ENCODE results near the gene LCORL. TPM values are rescaled to one million over a fixed set of nuclear protein-coding genes. Genes with fewer than 3 reads are reported as not detected.
A peak's percentile ranks its signal among the peaks of the same experiment; 100 is the strongest.

Gene LCORL
- total and polyA plus RNA-seq, 5 donors: 1.6 to 8.1 (median 7.3) TPM

DNA sequence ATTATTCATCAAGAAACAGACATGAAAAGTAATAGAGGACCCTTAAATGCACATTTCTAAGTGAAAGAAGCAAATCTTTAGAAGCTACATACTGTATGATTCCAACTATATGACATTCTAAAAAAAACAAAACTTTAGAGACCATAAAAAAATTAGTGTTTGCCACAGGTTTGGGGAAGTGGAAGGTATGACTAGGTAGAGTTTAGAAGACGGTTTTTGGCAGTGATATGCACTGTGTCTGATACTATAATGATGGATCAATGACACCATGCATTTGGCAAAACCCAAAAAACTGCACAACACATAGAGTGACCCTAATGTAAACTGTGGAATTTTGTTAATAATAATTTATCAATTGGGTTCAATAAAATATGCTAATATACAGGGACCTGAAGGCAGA is 54.5 kb downstream of the LCORL start:
- H3K27me3 ChIP-seq (ENCODE audit: control insufficient read depth, insufficient read depth): no peaks in the 10 kb centered on the region
- intact Hi-C loops (cut with DNase I): no loop called here
- no peak for ATAC-seq
- H3K4me1 ChIP-seq (ENCODE audit: control insufficient read depth, insufficient read depth, low read length): no peaks in the 10 kb centered on the region
- no peak overlapping the region for H3K4me3 ChIP-seq (ENCODE audit: low read length)
- WGBS: 96% methylated on average over 1 of the region's 1 CpG
- no peak for DNase-seq
- H3K27ac ChIP-seq (ENCODE audit: low read length): no peak overlapping the region
- no peaks in the 10 kb centered on the region for H3K9me3 ChIP-seq (ENCODE audit: control insufficient read depth, low read length)

DNA sequence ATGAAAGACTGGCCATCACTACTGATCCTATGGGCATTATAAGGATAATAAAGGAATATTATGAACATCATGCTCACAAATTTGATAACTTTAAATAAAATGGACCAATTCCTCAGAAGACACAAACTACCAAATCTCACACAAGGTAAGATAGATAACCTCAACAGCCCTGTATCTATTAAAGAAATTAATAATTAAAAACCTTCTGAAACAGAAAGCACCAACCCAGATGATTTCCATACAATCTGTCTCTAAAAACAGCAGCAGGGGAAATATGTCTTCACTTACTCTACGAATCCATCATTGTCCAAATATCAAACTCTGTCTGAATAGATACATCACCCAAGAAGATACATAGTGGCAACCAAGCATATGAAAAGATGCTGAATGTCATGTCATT is 55.2 kb downstream of the LCORL start:
- no peaks in the 10 kb centered on the region for H3K27me3 ChIP-seq (ENCODE audit: control insufficient read depth, insufficient read depth)

DNA sequence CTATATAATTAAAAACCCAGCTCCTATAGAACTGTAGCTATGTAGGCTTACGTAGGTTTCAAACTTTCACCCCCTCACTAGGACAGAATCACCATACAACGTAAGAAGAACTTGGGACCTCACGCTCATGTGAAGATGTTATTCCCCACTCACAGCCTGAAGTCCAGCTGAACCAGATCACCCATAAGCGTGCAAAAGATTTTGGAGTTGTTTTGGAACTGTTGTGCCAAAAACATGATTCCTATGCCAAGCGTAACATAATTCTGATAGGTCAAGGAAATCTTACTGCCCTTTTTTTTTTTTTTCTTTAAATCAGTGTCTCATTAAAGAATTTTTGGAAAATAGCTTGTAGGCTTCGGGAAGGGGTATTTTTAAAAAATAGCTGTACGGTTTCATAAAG is 57.0 kb downstream of the LCORL start:
- no peak overlapping the region for H3K27ac ChIP-seq (ENCODE audit: low read length)
- ATAC-seq (no peak), DNase-seq (peak in 1 of 3 donors; percentile 9)
- no peaks in the 10 kb centered on the region for H3K4me1 ChIP-seq (ENCODE audit: control insufficient read depth, insufficient read depth, low read length)
- intact Hi-C loops (cut with DNase I): no loop called here
- H3K9me3 ChIP-seq (ENCODE audit: control insufficient read depth, low read length): no peaks in the 10 kb centered on the region
- no peaks in the 10 kb centered on the region for H3K27me3 ChIP-seq (ENCODE audit: control insufficient read depth, insufficient read depth)
- WGBS: 68% methylated on average over 7 of the region's 7 CpGs
- H3K4me3 ChIP-seq (ENCODE audit: low read length): no peak overlapping the region

More for the DNA sequence above, 55.2 kb downstream of the LCORL start:
- WGBS: 94% methylated on average over 1 of the region's 1 CpG
- Histone ChIP-seq H3K9me3 (ENCODE audit: control insufficient read depth, low read length) (no peaks in the 10 kb centered on the region), H3K27ac (ENCODE audit: low read length) (no peak overlapping the region), H3K4me3 (ENCODE audit: low read length) (no peak overlapping the region), H3K4me1 (ENCODE audit: control insufficient read depth, insufficient read depth, low read length) (no peaks in the 10 kb centered on the region)
- DNase-seq: no peak
- intact Hi-C loops (cut with DNase I): no loop called here
- ATAC-seq: no peak

DNA sequence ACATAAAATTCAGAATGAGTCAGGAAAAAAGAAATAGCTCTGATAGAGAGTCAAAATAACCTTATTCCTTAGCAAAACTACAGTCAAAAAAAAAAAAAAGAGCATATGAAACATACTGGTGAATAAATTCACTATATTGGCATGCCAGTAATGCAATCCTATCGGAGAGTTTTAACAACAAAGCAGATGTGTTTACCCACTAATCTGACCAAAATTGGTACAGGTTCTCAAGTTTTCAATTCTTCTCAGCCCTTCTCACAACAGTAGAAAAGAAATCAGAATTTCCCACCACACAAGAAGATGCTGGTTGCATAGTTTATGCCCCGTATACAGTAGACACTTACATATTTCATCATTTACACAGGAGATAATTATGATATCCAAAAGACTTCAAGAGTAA is 59.4 kb downstream of the LCORL start:
- ATAC-seq (no peak), DNase-seq (no peak)
- no peak overlapping the region for H3K4me3 ChIP-seq (ENCODE audit: low read length)
- intact Hi-C loops (cut with DNase I): no loop called here
- H3K9me3 ChIP-seq (ENCODE audit: control insufficient read depth, low read length): no peaks in the 10 kb centered on the region
- H3K4me1 ChIP-seq (ENCODE audit: control insufficient read depth, insufficient read depth, low read length): no peaks in the 10 kb centered on the region
- WGBS: 94% methylated on average over 2 of the region's 2 CpGs
- H3K27me3 ChIP-seq (ENCODE audit: control insufficient read depth, insufficient read depth): no peaks in the 10 kb centered on the region
- H3K27ac ChIP-seq (ENCODE audit: low read length): no peak overlapping the region

DNA sequence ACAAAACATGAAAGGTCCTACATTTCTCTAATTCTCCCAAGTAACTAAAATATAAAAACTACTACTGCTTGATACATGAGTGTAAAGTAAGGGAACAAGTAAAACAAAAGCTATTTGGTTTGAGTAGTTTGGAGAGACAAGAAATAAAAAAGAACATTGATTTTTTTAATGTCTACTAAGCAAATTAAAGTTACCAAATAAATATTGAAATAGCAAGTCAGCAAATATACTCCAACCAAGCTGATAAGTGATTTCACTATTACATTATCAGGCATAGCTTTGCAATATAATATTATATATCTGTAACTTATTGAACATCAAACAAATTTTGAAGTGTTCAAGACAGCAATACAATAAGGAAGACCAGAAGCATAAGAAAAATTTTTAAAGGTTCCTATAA is 60.3 kb downstream of the LCORL start:
- H3K27me3 ChIP-seq (ENCODE audit: control insufficient read depth, insufficient read depth): no peaks in the 10 kb centered on the region
- ATAC-seq (no peak), DNase-seq (no peak)
- intact Hi-C loops (cut with DNase I): no loop called here
- no peaks in the 10 kb centered on the region for H3K9me3 ChIP-seq (ENCODE audit: control insufficient read depth, low read length)
- H3K27ac ChIP-seq (ENCODE audit: low read length): no peak overlapping the region
- H3K4me1 ChIP-seq (ENCODE audit: control insufficient read depth, insufficient read depth, low read length): no peaks in the 10 kb centered on the region
- H3K4me3 ChIP-seq (ENCODE audit: low read length): no peak overlapping the region

DNA sequence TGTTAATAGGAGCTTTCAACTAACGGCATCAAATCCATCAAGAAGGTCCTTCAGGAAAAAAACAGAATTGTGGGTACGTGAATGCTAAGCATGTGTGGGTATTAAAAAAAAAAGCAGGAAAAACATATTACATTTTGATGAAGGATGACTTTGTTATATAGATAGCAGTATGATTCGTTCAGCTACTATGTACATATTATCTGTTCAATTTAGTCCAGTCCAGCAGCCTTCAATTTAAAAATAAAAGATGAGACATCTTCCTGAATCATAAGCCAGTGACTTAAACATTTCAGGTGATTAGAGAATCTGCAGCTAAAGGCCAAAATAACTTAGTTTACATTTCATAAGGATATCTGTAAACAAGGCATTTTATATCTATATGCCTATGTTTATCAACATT is 63.4 kb downstream of the LCORL start:
- Histone ChIP-seq H3K27ac (ENCODE audit: low read length) (no peak overlapping the region), H3K27me3 (ENCODE audit: control insufficient read depth, insufficient read depth) (no peaks in the 10 kb centered on the region), H3K4me1 (ENCODE audit: control insufficient read depth, insufficient read depth, low read length) (no peaks in the 10 kb centered on the region), H3K4me3 (ENCODE audit: low read length) (no peak overlapping the region), H3K9me3 (ENCODE audit: control insufficient read depth, low read length) (no peaks in the 10 kb centered on the region)
- intact Hi-C loops (cut with DNase I): no loop called here
- ATAC-seq (no peak), DNase-seq (no peak)
- 90% methylated on average over 3 of the region's 3 CpGs for WGBS

DNA sequence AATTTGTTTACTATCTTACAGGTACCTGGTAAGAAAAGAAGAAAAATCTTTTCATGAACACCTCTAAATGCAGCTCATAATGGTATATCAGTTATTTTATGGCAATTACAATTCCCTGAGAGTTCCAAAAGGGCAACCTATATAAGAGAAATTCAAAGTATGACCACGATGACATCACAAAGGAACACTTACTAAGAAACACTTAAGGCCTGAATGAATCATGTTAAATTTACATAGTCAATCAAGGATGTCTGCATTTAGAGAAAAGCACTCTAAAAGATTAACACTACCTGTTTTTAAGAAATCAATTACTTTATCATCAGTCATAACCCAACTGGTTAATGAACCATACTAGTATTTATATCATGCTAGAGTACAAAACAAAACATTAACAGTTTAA is 63.9 kb downstream of the LCORL start:
- WGBS: 97% methylated on average over 1 of the region's 1 CpG
- Histone ChIP-seq H3K4me3 (ENCODE audit: low read length) (no peak overlapping the region), H3K27me3 (ENCODE audit: control insufficient read depth, insufficient read depth) (no peaks in the 10 kb centered on the region), H3K27ac (ENCODE audit: low read length) (no peak overlapping the region), H3K4me1 (ENCODE audit: control insufficient read depth, insufficient read depth, low read length) (no peaks in the 10 kb centered on the region), H3K9me3 (ENCODE audit: control insufficient read depth, low read length) (no peaks in the 10 kb centered on the region)
- ATAC-seq: no peak
- intact Hi-C loops (cut with DNase I): no loop called here
- DNase-seq: no peak

DNA sequence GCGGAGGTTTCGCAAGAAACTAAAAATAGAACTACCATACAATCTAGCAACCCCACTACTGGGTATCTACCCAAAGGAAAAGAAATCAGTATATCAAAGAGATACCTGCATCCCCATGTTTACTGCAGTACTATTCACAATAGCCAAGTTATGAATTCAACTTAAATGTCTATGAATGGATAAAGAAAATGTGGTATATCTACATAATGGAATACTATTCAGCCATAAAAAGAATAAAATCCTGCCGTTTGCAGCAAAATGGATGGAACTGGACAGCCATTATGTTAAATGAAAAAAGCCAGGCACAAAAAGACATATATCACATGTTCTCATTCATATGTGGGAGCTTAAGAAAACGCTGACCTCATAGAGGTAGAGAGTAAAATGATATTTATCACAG is 65.3 kb downstream of the LCORL start:
- WGBS: 97% methylated on average over 4 of the region's 4 CpGs
- Histone ChIP-seq H3K9me3 (ENCODE audit: control insufficient read depth, low read length) (no peaks in the 10 kb centered on the region), H3K4me1 (ENCODE audit: control insufficient read depth, insufficient read depth, low read length) (no peaks in the 10 kb centered on the region), H3K4me3 (ENCODE audit: low read length) (no peak overlapping the region), H3K27ac (ENCODE audit: low read length) (no peak overlapping the region), H3K27me3 (ENCODE audit: control insufficient read depth, insufficient read depth) (no peaks in the 10 kb centered on the region)
- DNase-seq (no peak), ATAC-seq (no peak)
- intact Hi-C loops (cut with DNase I): no loop called here

DNA sequence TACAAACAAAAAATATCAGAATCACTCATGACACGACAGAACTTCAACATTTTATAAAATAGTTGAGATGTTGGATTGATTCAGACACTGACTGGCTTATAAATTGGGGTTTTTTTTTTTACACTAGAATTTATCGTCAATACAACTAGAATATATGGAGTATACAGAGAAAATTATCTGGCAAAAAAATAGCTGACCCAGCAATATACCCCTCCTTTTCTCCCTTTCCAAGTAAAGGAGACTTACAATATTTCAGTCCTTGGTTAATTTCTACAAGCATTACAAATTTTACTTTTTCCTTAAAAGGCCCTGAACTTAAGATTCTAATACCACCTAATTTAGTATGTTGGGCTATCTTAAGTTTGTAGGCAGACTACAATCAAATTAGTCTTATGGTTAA is 76.3 kb downstream of the LCORL start:
- no peak overlapping the region for H3K27ac ChIP-seq (ENCODE audit: low read length)
- intact Hi-C loops (cut with DNase I): no loop called here
- 96% methylated on average over 2 of the region's 2 CpGs for WGBS
- DNase-seq (no peak), ATAC-seq (no peak)
- H3K27me3 ChIP-seq (ENCODE audit: control insufficient read depth, insufficient read depth): no peaks in the 10 kb centered on the region
- H3K9me3 ChIP-seq (ENCODE audit: control insufficient read depth, low read length): no peaks in the 10 kb centered on the region
- H3K4me3 ChIP-seq (ENCODE audit: low read length): no peak overlapping the region
- no peaks in the 10 kb centered on the region for H3K4me1 ChIP-seq (ENCODE audit: control insufficient read depth, insufficient read depth, low read length)

DNA sequence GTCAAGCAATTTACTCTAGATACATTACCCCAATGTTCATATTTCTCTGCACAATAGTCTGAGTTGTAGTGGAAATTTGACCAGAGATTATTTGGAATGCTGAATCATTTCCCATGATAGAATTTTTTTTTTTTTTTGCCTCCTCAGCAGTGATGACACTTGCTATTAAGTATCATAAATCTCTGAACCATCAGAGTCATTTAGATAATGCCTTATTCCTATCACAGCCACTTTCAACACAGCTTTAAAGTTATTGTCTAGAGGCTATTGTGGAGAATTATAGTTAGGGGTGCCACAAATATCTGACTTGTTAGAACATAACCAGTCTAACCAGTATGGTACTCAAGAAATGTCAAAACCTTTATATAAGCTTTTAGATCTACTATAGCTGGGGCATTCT is 79.8 kb downstream of the LCORL start:
- intact Hi-C loops (cut with DNase I): no loop called here

DNA sequence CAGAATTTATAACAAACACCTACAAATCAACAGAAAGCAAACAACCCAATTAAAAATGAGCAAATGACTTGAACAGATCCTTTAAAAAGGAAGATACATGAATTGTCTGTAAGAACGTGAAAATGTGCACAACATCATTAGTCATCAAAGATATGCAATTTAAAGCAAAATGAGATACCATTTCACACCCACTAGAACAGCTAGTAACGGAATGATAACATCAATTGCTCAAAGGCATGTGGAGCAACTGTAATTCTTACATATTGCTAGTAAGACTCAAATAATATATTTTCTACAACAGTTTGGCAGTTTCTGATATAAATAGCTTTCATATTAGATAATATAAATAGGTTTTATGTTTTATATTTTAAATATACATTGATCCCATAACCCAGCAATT is 82.5 kb downstream of the LCORL start:
- WGBS: 68% methylated on average over 2 of the region's 2 CpGs
- H3K9me3 ChIP-seq (ENCODE audit: control insufficient read depth, low read length): no peaks in the 10 kb centered on the region
- H3K4me1 ChIP-seq (ENCODE audit: control insufficient read depth, insufficient read depth, low read length): no peaks in the 10 kb centered on the region
- DNase-seq (no peak), ATAC-seq (no peak)
- no peaks in the 10 kb centered on the region for H3K27me3 ChIP-seq (ENCODE audit: control insufficient read depth, insufficient read depth)
- intact Hi-C loops (cut with DNase I): no loop called here
- H3K27ac ChIP-seq (ENCODE audit: low read length): no peak overlapping the region
- H3K4me3 ChIP-seq (ENCODE audit: low read length): no peak overlapping the region

More for the DNA sequence above, 79.8 kb downstream of the LCORL start:
- Histone ChIP-seq H3K27me3 (ENCODE audit: control insufficient read depth, insufficient read depth) (no peaks in the 10 kb centered on the region), H3K9me3 (ENCODE audit: control insufficient read depth, low read length) (no peaks in the 10 kb centered on the region), H3K4me1 (ENCODE audit: control insufficient read depth, insufficient read depth, low read length) (no peaks in the 10 kb centered on the region), H3K27ac (ENCODE audit: low read length) (no peak overlapping the region), H3K4me3 (ENCODE audit: low read length) (no peak overlapping the region)
- ATAC-seq (no peak), DNase-seq (no peak)

DNA sequence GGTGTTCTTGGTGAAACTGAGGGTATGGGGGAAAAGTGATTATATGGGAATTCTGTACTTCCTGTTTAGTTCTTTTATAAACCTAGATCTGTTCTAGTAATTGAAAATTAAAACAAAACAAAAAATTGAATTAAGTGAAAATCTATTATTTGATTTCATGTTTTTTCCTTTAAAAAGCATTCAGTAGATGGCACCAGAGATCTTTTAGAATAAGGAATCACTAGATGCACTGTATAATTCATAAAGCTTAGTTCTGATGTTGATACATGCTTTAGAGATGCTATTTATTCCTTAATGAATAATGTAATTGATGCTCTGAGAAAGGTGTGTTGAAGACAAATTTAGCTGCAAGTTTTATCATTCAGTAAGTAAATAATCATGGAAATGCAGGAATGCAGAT is 87.3 kb downstream of the LCORL start:
- DNase-seq (no peak), ATAC-seq (no peak)
- no peaks in the 10 kb centered on the region for H3K4me1 ChIP-seq (ENCODE audit: control insufficient read depth, insufficient read depth, low read length)
- H3K27ac ChIP-seq (ENCODE audit: low read length): no peak overlapping the region
- intact Hi-C loops (cut with DNase I): no loop called here
- no peaks in the 10 kb centered on the region for H3K27me3 ChIP-seq (ENCODE audit: control insufficient read depth, insufficient read depth)
- H3K4me3 ChIP-seq (ENCODE audit: low read length): no peak overlapping the region
- no peaks in the 10 kb centered on the region for H3K9me3 ChIP-seq (ENCODE audit: control insufficient read depth, low read length)
